H4 (cell line): ENCODE measurements around the gene ORM2. TPM values are rescaled to one million over a fixed set of nuclear protein-coding genes. Genes with fewer than 3 reads are reported as not detected.
"Not testable (repeated sequence)": the region's sequence is repeated elsewhere in the genome, so short reads cannot be mapped to it uniquely, and the experiment has no call there.

Source experiments
- DNase-seq: peaks from one replicate; pipeline ENCODE4 v3.0.0-alpha.2; 2015; ENCODE audit warnings: low spot score
- total RNA-seq: library from RNA; depleted of rRNA; stranded (reverse); fragments of >200 nt; shearing (Covaris generic); gene quantifications from 2 replicates; pipeline ENCODE4 v1.2.3, GENCODE V29; 2014; rRNA removed

Gene ORM2
- total RNA-seq = 0.19 TPM in 1 of 2 replicates, not detected in the other

GRCh38 chr9:114329625-114330022 is at the start of gene ORM2:
TSS of gene ORM2 (plus strand) at chr9:114329869. CDS start at chr9:114329905, 36 bp downstream.
- DNase-seq = not testable (repeated sequence)

- no peak for DNase-seq
These were observed 48.8 kb upstream of the ORM2 start for GRCh38 chr9:114280636-114281472.

- peak; percentile 54 for DNase-seq
These were observed 48.1 kb upstream of the ORM2 start for GRCh38 chr9:114281473-114282103.

- DNase-seq = no peak
These were observed 47.6 kb upstream of the ORM2 start for GRCh38 chr9:114282104-114282485.

GRCh38 chr9:114282507-114282906 is 47.2 kb upstream of the ORM2 start:
- no peak for DNase-seq

- peak; percentile 94 for DNase-seq
These were observed 46.7 kb upstream of the ORM2 start for GRCh38 chr9:114282926-114283325.

GRCh38 chr9:114283551-114284111 is 46.0 kb upstream of the ORM2 start:
- no peak for DNase-seq

GRCh38 chr9:114284316-114285060 is 45.2 kb upstream of the ORM2 start:
- no peak for DNase-seq

- DNase-seq = peak; percentile 93
These were observed 44.4 kb upstream of the ORM2 start for GRCh38 chr9:114285166-114285867.

GRCh38 chr9:114286146-114286679 is 43.5 kb upstream of the ORM2 start:
- DNase-seq = no peak

- DNase-seq = no peak
These were observed 42.5 kb upstream of the ORM2 start for GRCh38 chr9:114287001-114287762.

GRCh38 chr9:114287763-114288192 is 41.9 kb upstream of the ORM2 start:
- no peak for DNase-seq

GRCh38 chr9:114288193-114289091 is 41.2 kb upstream of the ORM2 start:
- peak; percentile 31 for DNase-seq

- no peak for DNase-seq
These were observed 40.6 kb upstream of the ORM2 start for GRCh38 chr9:114289106-114289505.

- DNase-seq = no peak
These were observed 39.8 kb upstream of the ORM2 start for GRCh38 chr9:114289571-114290481.

GRCh38 chr9:114290561-114290986 is 39.1 kb upstream of the ORM2 start:
- no peak for DNase-seq

- peak; percentile 39 for DNase-seq
These were observed 38.6 kb upstream of the ORM2 start for GRCh38 chr9:114291064-114291474.
